HG03521 (cell line): Measurements from ENCODE around the gene FBN3.

Experiments used
- ATAC-seq: cut with Tn5 transposase; IDR thresholded peaks from one replicate; pipeline ENCODE4 v1.9.1; 2021; ENCODE audit warnings: mild to moderate bottlenecking, moderate library complexity; ENCODE audit not compliant: unreplicated experiment

Gene FBN3

GRCh38 chr19:8148410-8149260, 757 bp downstream of the FBN3 start:
- ATAC-seq, result no peak

- no peak for ATAC-seq
These were observed 1.3 kb downstream of the FBN3 start for GRCh38 chr19:8148088-8148409.

GRCh38 chr19:8147582-8147978, 1.8 kb downstream of the FBN3 start:
- ATAC-seq, result no peak

GRCh38 chr19:8146877-8147581, 2.4 kb downstream of the FBN3 start:
- no peak for ATAC-seq

- no peak for ATAC-seq
These were observed 5.0 kb downstream of the FBN3 start for GRCh38 chr19:8144273-8144995.

GRCh38 chr19:8143041-8143440, 6.4 kb downstream of the FBN3 start:
- ATAC-seq, result no peak

GRCh38 chr19:8142513-8142900, 6.9 kb downstream of the FBN3 start:
- ATAC-seq, result no peak

- no peak for ATAC-seq
These were observed 7.5 kb downstream of the FBN3 start for GRCh38 chr19:8141726-8142512.

GRCh38 chr19:8138201-8138600, 11.2 kb downstream of the FBN3 start:
- ATAC-seq, result no peak

GRCh38 chr19:8137425-8137824, 12.0 kb downstream of the FBN3 start:
- ATAC-seq, result no peak

- no peak for ATAC-seq
These were observed 13.3 kb downstream of the FBN3 start for GRCh38 chr19:8135946-8136618.

GRCh38 chr19:8132858-8133458, 16.4 kb downstream of the FBN3 start:
- no peak for ATAC-seq

GRCh38 chr19:8131517-8131916, 17.9 kb downstream of the FBN3 start:
- ATAC-seq, result no peak

GRCh38 chr19:8129061-8129618, 20.3 kb downstream of the FBN3 start:
- ATAC-seq, result no peak

GRCh38 chr19:8128551-8128950, 20.8 kb downstream of the FBN3 start:
- ATAC-seq, result no peak

- ATAC-seq, result no peak
These were observed 22.1 kb downstream of the FBN3 start for GRCh38 chr19:8127311-8127710.

GRCh38 chr19:8126511-8126910, 22.9 kb downstream of the FBN3 start:
- ATAC-seq, result no peak

- ATAC-seq, result no peak
These were observed 23.4 kb downstream of the FBN3 start for GRCh38 chr19:8126008-8126407.

GRCh38 chr19:8123683-8124082, 25.7 kb downstream of the FBN3 start:
- no peak for ATAC-seq
